HG02973 (cell line): Measurements from ENCODE around the gene SLC22A7.
A peak's percentile ranks its signal among the peaks of the same experiment; 100 is the strongest.
"Not testable (repeated sequence)": the region's sequence is repeated elsewhere in the genome, so short reads cannot be mapped to it uniquely, and the experiment has no call there.

Experiments
- ATAC-seq: cut with Tn5 transposase; IDR thresholded peaks from one replicate; pipeline ENCODE4 v1.9.1; 2021; ENCODE audit warnings: moderate library complexity; ENCODE audit not compliant: unreplicated experiment

The SLC22A7 gene

GRCh38 chr6:43334466-43335095, 36.5 kb downstream of the SLC22A7 start:
- ATAC-seq, result no peak

GRCh38 chr6:43335469-43335868, 37.4 kb downstream of the SLC22A7 start:
- no peak for ATAC-seq

- ATAC-seq, result no peak
Observed at GRCh38 chr6:43336382-43336781, 38.3 kb downstream of the SLC22A7 start.

GRCh38 chr6:43338243-43338642, 40.2 kb downstream of the SLC22A7 start:
- ATAC-seq, result no peak

- peak; percentile 61 for ATAC-seq
Observed at GRCh38 chr6:43339168-43339567, 41.1 kb downstream of the SLC22A7 start.

- not testable (repeated sequence) for ATAC-seq
Observed at GRCh38 chr6:43346243-43346642, 48.2 kb downstream of the SLC22A7 start.

GRCh38 chr6:43347021-43347420, 49.0 kb downstream of the SLC22A7 start:
- no peak for ATAC-seq

GRCh38 chr6:43347444-43347843, 49.4 kb downstream of the SLC22A7 start:
- no peak for ATAC-seq

- not testable (repeated sequence) for ATAC-seq
Observed at GRCh38 chr6:43351951-43352350, 53.9 kb downstream of the SLC22A7 start.
